ENCODE data around the gene AP3D1.
A peak's percentile ranks its signal among the peaks of the same experiment; 100 is the strongest.
"Not testable (repeated sequence)": the region's sequence is repeated elsewhere in the genome, so short reads cannot be mapped to it uniquely, and the experiment has no call there.

The AP3D1 gene

GRCh38 chr19:2110822-2111221 is 40.5 kb downstream of the AP3D1 start:
- no peak for DNase-seq (ENCODE audit: low spot score)

GRCh38 chr19:2109046-2109864 is 42.1 kb downstream of the AP3D1 start:
- no peak for DNase-seq (ENCODE audit: low spot score)

- no peak for DNase-seq (ENCODE audit: low spot score)
Measured at GRCh38 chr19:2108251-2109016, 42.9 kb downstream of the AP3D1 start.

GRCh38 chr19:2103045-2103707 is 48.2 kb downstream of the AP3D1 start:
- no peak for DNase-seq (ENCODE audit: low spot score)

- no peak for DNase-seq (ENCODE audit: low spot score)
Measured at GRCh38 chr19:2101417-2102335, 49.7 kb downstream of the AP3D1 start.

- no peak for DNase-seq (ENCODE audit: low spot score)
Measured at GRCh38 chr19:2100719-2101061, 50.7 kb downstream of the AP3D1 start.

- no peak for DNase-seq (ENCODE audit: low spot score)
Measured at GRCh38 chr19:2099937-2100718, 51.2 kb downstream of the AP3D1 start.

GRCh38 chr19:2099054-2099501 is 52.3 kb downstream of the AP3D1 start:
- no peak for DNase-seq (ENCODE audit: low spot score)

GRCh38 chr19:2097886-2098327 is 53.5 kb downstream of the AP3D1 start:
- no peak for DNase-seq (ENCODE audit: low spot score)

GRCh38 chr19:2097203-2097885 is 54.0 kb downstream of the AP3D1 start:
- peak; percentile 42 for DNase-seq (ENCODE audit: low spot score)

- peak; percentile 97 for DNase-seq (ENCODE audit: low spot score)
Measured at GRCh38 chr19:2096480-2097202, 54.7 kb downstream of the AP3D1 start, which contains the start of gene IZUMO4. Gene IZUMO4 (plus strand): TSS chr19:2096915. CDS start chr19:2096946, 31 bp downstream.

- DNase-seq (ENCODE audit: low spot score) = peak; percentile 94
Measured at GRCh38 chr19:2096034-2096479, 55.3 kb downstream of the AP3D1 start, which contains the start of gene MOB3A. Gene MOB3A (minus strand): TSS chr19:2096326. CDS start chr19:2078560, 17,766 bp downstream.

GRCh38 chr19:2091926-2092525 is 59.3 kb downstream of the AP3D1 start:
- DNase-seq (ENCODE audit: low spot score) = not testable (repeated sequence)

GRCh38 chr19:2089727-2090053 is 61.7 kb downstream of the AP3D1 start:
- DNase-seq (ENCODE audit: low spot score) = no peak

- DNase-seq (ENCODE audit: low spot score) = no peak
Measured at GRCh38 chr19:2089001-2089711, 62.2 kb downstream of the AP3D1 start.

- DNase-seq (ENCODE audit: low spot score) = no peak
Measured at GRCh38 chr19:2087621-2088100, 63.7 kb downstream of the AP3D1 start.

- peak; percentile 43 for DNase-seq (ENCODE audit: low spot score)
Measured at GRCh38 chr19:2086695-2087620, 64.4 kb downstream of the AP3D1 start.

Measured in kidney tubule cell (primary cell).